Measurements from ENCODE around the gene VIM.

- TF ChIP-seq CTCF (IDR thresholded peaks at IDR 0.05) (no peak), POLR2A (IDR thresholded peaks at IDR 0.05) (no peak), POLR2AphosphoS5 (IDR thresholded peaks at IDR 0.05) (peak; percentile 21 to 54 (median 46))
These were observed 26.9 kb upstream of the VIM start, which contains the start of gene TRDMT1 for GRCh38 chr10:17200912-17201793.
